Neural cell (in vitro differentiated cells): ENCODE results near the gene ZNF697.

ENCODE experiments used
- EZH2 ChIP-seq: fragments of 200-600, 300-800 bp; shearing (Covaris generic), sonication (generic); IDR thresholded peaks from 2 replicates; pipeline ENCODE4 v1.6.1; 2014; ENCODE audit warnings: antibody characterized with exemption, low read length, borderline replicate concordance, mild to moderate bottlenecking; ENCODE audit not compliant: insufficient read depth, poor library complexity, severe bottlenecking
- RAD21 ChIP-seq: fragments of 450-650 bp; conservative IDR thresholded peaks from 2 replicates; pipeline ENCODE4 v1.6.1; 2014; ENCODE audit warnings: antibody characterized with exemption, mild to moderate bottlenecking, moderate library complexity

GRCh38 chr1:119639109-119639508 lies 9.0 kb downstream of the ZNF697 start:
- TF ChIP-seq EZH2 (no peak), RAD21 (no peak)
